ENCODE measurements around the gene PICALM.

PICALM gene, protein sequence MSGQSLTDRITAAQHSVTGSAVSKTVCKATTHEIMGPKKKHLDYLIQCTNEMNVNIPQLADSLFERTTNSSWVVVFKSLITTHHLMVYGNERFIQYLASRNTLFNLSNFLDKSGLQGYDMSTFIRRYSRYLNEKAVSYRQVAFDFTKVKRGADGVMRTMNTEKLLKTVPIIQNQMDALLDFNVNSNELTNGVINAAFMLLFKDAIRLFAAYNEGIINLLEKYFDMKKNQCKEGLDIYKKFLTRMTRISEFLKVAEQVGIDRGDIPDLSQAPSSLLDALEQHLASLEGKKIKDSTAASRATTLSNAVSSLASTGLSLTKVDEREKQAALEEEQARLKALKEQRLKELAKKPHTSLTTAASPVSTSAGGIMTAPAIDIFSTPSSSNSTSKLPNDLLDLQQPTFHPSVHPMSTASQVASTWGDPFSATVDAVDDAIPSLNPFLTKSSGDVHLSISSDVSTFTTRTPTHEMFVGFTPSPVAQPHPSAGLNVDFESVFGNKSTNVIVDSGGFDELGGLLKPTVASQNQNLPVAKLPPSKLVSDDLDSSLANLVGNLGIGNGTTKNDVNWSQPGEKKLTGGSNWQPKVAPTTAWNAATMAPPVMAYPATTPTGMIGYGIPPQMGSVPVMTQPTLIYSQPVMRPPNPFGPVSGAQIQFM

DNA sequence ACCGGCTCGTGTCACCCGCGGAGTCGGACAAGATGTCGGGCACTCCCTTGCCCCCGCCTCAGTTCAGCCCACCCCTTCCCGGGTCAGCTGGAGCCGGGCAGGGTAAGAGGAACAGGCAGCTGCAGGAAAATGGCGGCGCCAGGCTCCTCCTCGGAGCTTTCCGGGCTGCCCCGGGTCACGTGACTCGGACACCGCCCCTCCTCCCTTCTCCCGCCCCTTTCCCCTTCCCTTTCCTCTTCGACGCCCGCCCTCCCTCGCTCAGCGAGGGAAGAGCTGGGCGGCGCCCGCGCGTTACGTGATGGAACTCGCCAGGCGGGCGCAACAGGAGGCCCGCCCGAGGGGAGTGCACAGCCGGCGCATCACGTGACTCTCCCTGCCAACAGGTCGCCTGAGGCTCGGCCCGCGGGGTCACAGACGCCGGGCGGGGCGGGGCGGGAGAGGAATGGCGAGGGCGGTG, at the start of gene PICALM:
PICALM (minus strand) TSS at position 134 of the 457 bp plus-strand sequence. CDS start 304 bp downstream, outside the sequence.
- Mint-ChIP-seq H3K9me3 (no peaks in the 10 kb centered on the region), H3K36me3 (ENCODE audit: low read depth) (peaks cover 4% of the 10 kb centered on the region), H3K27ac (peak within 1 kb of the TSS; percentile 98), H3K27me3 (ENCODE audit: low read depth, poor library complexity) (no peaks in the 10 kb centered on the region), H3K4me3 (peak within 1 kb of the TSS; percentile 94), H3K4me1 (peaks cover 38% of the 10 kb centered on the region)
- DNase-seq, result peak; percentile 98
- no peak for TF ChIP-seq CTCF (IDR thresholded peaks at IDR 0.05)

DNA sequence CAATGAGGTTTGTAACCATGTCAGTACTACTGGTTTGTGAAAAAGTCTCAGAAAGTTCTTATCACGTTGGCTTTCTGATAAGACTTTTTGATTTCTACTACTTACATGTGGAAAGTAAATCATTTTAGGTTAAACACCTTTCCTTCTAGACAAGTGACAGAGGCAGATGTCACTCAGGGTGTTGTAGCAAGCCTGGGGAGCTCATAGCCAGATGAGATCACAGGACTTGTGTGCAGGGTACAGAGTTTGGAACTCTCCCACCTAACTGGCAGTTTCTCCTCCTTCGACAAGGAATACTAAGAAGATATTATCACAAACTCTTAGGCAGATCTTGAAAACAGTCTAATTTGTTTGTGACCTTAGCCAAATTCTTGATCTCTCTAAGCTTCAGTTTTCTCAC, 49.4 kb upstream of the PICALM start:
- Mint-ChIP-seq H3K36me3 (ENCODE audit: low read depth) (no peaks in the 10 kb centered on the region), H3K27me3 (ENCODE audit: low read depth, poor library complexity) (peaks cover 8% of the 10 kb centered on the region), H3K9me3 (no peaks in the 10 kb centered on the region), H3K4me3 (no peak overlapping the region), H3K4me1 (no peaks in the 10 kb centered on the region), H3K27ac (no peak overlapping the region)
- no peak for TF ChIP-seq CTCF (IDR thresholded peaks at IDR 0.05)
- DNase-seq, result no peak

DNA sequence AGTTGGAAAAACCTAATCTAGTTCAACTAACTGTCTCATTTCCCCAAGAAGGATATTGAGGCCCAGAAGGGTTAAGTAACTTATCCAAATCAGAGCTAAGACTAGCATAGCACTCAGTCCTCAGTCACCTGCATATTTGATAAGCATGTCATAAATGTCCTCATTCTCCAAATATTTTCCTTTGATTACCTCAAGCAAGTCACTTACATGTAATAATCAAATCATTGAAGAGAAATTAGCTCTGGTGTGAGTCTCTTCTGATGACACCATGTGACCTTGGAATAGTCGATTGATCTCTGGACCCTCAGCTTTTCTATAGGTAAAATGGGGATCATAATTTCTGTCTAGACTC, 48.8 kb upstream of the PICALM start:
- H3K9me3 Mint-ChIP-seq, result no peaks in the 10 kb centered on the region
- no peak overlapping the region for H3K27ac Mint-ChIP-seq
- H3K4me1 Mint-ChIP-seq, result no peaks in the 10 kb centered on the region
- no peaks in the 10 kb centered on the region for H3K36me3 Mint-ChIP-seq (ENCODE audit: low read depth)
- H3K4me3 Mint-ChIP-seq, result no peak overlapping the region
- no peak for TF ChIP-seq CTCF (IDR thresholded peaks at IDR 0.05)
- no peak for DNase-seq
- peaks cover 5% of the 10 kb centered on the region for H3K27me3 Mint-ChIP-seq (ENCODE audit: low read depth, poor library complexity)

- TF ChIP-seq CTCF (IDR thresholded peaks at IDR 0.05), result no peak
- Mint-ChIP-seq H3K9me3 (peaks cover 4% of the 10 kb centered on the region), H3K4me1 (no peaks in the 10 kb centered on the region), H3K36me3 (ENCODE audit: low read depth) (no peaks in the 10 kb centered on the region), H3K4me3 (no peak overlapping the region), H3K27ac (no peak overlapping the region), H3K27me3 (ENCODE audit: low read depth, poor library complexity) (peaks cover 2% of the 10 kb centered on the region)
- no peak for DNase-seq
These were observed 48.3 kb upstream of the PICALM start for GRCh38 chr11:86117001-86117711.

DNA sequence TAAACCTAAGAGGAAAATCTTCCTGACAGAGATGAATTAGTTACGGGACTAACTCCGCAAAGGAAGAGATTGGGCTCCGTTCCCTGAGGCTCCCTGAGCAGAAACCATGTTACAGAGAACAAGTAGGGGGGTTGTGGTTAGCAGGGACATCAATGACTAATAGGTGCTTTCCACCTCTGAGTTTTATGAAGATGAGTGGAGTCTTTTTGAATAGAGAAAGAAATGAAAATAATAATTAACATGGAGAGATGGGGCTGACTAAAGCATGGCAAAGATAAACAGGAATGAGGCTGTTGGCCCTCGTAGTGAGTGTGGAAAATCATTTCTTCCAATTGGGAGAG, 47.5 kb upstream of the PICALM start:
- H3K9me3 Mint-ChIP-seq, result peaks cover 5% of the 10 kb centered on the region
- peaks cover 2% of the 10 kb centered on the region for H3K27me3 Mint-ChIP-seq (ENCODE audit: low read depth, poor library complexity)
- no peak for DNase-seq
- TF ChIP-seq CTCF (IDR thresholded peaks at IDR 0.05), result no peak
- H3K27ac Mint-ChIP-seq, result no peak overlapping the region
- H3K4me1 Mint-ChIP-seq, result no peaks in the 10 kb centered on the region
- no peaks in the 10 kb centered on the region for H3K36me3 Mint-ChIP-seq (ENCODE audit: low read depth)
- H3K4me3 Mint-ChIP-seq, result no peak overlapping the region

Measured in nephron progenitor cell (in vitro differentiated cells).